HPDE6-E6E7 (cell line): ENCODE results near the gene GPRIN3.
"Not testable (repeated sequence)": the region's sequence is repeated elsewhere in the genome, so short reads cannot be mapped to it uniquely, and the experiment has no call there.

ENCODE experiments used
- DNase-seq: peaks from one replicate; pipeline ENCODE4 v3.0.0; 2011; ENCODE audit warnings: missing footprints; ENCODE audit errors: extremely low spot score

Gene GPRIN3

DNA sequence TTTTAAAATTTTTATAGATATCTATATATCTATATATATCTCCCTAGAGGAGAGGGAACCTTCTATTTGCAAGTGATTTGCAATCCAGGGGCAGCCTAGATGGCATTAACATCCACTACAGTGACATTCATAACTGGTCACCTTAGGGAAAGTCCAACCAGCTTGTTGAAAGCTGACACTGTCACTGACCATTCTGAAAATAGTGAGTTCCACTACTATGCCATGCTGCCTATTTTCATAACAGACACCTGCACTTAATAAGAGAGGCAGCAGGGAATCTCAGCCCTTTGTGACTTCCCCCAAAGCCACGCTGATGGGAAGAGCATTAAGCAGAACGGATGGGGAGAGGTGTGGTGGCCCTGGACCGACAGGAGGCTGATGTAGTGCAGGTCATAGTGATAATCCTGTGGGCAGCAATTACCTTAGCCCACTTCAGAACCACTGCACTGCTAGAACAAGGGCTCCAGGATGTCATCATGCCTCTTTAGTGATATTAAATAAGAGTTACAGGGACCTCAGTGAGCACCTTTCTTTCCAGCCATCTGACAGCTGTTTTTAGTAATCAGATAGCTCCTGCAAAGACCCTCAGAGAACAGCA lies 51.3 kb downstream of the GPRIN3 start:
- no peak for DNase-seq

DNA sequence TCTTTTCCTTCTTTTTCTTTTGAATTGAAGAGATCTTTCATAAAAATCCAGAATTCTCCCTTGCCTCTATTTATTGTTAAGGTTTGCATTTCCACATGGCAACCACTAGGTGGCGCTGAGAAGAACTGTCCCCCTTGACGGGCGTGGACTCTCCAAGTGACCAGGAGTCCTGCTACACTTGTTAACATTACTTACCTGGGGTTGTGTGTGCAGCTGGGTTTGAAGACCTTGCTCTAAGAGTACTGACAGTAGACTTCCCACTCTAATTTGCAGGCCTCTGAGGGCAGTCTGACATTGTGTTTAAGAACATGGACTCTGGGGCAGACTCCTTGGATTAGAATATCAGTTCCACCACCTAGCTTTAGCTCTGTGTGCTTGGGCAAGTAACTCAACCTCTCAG lies 52.8 kb downstream of the GPRIN3 start:
- DNase-seq, result peak; percentile 28

DNA sequence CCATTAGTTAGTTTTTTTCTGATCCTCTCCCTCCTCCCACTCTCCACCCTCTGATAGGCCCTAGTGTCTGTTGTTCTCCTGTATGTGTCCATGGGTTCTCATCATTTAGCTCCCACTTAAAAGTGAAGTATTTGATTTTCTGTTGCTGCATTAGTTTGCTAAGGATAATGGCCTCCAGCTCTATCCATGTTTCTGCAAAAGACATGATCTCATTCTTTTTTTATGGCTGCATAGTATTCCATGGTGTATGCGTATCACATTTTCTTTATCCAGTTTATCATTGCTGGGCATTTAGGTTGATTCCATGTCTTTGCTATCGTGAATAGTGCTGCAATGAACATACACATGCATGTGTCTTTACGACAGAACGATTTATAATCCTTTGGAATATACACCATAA lies 53.3 kb downstream of the GPRIN3 start:
- not testable (repeated sequence) for DNase-seq

DNA sequence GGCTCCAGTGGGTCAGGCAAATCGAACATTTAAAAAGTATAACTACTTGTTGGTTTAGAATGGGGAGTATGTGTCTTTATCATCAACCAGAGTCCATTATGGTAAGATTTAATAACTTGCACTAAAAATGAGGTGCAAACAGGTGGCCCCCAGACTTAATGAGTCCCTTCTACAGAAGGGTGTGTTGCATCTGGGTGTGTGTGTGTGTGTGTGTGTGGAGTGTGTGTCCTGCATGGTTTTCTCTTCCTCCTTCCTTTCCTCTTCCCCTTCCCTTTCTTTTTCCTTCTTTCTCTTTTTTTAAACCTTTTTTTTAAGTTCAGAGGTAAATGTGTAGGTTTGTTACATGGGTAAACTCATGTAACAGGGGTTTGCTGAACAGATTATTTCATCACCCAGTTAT lies 53.7 kb downstream of the GPRIN3 start:
- DNase-seq, result no peak

GRCh38 chr4:89253311-89253710 lies 54.3 kb downstream of the GPRIN3 start:
- no peak for DNase-seq

GRCh38 chr4:89251396-89251795 lies 56.2 kb downstream of the GPRIN3 start:
- no peak for DNase-seq

GRCh38 chr4:89249716-89250361 lies 57.8 kb downstream of the GPRIN3 start:
- no peak for DNase-seq

- no peak for DNase-seq
Measured at GRCh38 chr4:89249313-89249712, 58.3 kb downstream of the GPRIN3 start.

DNA sequence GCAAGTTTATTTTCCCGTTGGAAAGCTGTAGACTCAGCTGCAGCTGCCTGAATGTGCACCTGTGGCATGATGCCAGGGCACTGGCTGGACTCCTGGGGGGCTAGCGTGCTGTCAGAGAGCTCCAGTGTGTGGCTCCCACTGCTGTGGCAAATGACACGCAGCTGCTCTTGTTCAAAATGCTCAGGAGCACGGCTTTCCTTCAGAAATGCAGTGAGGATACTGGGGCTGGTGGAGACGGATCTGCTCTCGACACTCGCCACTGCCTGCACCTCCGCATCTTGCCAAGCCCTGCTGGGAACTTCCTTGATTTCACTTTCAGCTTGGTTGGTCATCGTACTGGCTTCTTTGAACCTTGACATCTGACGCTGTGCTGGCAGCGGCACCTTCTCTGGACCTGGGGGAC lies 58.7 kb downstream of the GPRIN3 start:
- DNase-seq, result no peak

- DNase-seq, result no peak
Measured at GRCh38 chr4:89247951-89248350, 59.6 kb downstream of the GPRIN3 start.

- DNase-seq, result no peak
Measured at GRCh38 chr4:89245459-89245858, 62.1 kb downstream of the GPRIN3 start.

DNA sequence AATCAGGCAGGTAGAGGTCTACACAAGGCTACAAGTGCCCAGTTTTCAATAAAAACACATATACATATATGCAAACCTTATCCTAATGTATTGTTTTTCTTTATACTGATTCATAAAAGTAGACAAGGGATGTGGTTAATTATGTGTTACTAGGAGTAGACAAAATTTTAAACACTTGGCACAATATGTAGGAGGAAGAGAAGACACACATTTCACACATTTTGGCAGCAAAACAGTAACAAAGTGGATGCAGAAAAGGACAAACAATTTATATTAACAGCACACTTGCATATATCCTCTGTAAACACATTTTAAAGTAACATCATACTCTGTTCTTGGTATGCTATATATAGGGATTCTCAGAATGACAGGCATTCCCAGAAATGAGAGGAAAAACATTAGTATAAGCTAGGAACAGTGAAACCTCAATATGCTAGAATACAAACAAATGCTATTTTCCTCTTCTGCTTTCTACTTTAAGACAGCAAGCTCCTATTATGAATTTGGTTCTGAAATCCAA lies 63.8 kb downstream of the GPRIN3 start:
- no peak for DNase-seq

- no peak for DNase-seq
Measured at GRCh38 chr4:89242864-89243732, 64.5 kb downstream of the GPRIN3 start.

DNA sequence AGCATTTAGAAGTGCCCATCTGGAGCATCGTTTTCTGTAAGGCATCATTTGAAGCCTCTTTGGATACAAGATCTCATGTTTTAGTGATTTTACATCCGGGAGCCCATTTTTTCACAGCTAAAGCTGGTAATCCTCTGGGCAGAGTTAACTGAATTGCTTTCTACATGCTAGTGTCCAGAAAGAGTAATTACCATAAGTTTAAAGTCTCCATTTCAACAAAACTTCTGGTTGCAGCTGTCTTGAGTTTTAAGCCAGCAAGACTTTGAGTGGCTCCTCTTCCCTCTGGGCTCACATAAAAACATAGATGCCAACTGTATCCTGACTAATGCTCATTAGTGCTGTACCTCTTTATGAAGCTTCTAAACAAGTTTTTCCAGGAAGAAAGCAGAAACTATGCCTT lies 65.4 kb downstream of the GPRIN3 start:
- DNase-seq, result no peak

DNA sequence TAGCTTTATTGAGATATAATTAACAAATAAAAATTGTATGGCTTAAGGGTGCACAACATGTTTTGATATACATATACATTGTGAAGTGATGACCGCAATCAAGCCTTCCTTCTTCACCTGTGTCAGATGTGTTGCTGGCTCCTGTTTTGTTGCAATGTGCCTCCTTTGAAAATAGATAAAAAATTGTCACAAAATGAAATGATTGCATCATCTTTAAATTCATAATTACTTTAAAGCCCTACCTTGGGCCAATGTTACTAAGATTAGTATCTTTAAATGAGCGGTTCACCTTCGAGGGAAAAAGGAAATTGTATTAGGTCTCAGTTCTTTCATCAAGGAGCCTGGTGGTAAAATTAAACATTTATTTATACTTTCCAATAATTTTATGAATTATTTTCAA lies 77.3 kb downstream of the GPRIN3 start:
- no peak for DNase-seq

DNA sequence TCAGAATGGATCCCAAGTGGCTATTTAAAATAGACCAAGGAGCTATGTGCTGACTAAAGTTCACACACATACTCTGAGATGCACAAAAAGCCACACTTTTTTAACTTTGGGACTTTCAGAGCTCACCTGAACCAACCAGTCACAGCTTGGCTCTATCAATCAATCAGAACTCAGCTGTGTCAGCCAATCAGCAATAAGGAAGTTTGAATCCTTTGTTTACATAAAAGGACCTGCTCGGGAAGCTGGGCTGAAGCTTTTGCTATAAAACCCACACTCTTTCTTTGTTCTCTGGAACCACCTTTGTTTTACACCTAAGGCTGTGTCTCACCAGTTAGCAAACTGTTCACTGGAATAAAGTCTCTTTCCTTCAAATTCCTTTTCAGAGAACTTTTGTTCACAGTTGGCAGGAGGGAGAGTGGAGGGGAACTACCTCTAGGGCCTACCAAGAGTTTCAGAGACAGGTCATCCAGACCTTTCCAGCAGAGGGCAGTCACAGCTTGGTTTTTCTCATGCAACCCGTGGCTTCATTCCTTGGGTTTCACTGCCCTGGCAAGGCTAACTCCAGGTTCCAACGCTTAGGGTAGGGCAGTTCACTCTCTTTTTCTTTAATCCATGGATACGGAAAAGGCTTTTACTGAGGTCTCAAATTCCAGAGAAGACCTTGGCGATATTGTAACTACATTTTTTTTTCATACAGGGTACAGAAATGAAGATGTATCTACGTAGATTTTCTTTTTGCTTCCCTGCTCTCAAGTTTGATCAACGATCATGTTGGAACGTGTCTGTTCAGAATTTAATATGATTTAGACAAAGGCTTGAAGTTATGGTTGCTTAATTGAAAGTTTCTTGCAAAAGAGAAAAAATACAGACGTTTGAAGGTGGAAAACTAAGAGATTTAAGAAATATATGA lies 80.7 kb downstream of the GPRIN3 start:
- DNase-seq, result peak; percentile 80

DNA sequence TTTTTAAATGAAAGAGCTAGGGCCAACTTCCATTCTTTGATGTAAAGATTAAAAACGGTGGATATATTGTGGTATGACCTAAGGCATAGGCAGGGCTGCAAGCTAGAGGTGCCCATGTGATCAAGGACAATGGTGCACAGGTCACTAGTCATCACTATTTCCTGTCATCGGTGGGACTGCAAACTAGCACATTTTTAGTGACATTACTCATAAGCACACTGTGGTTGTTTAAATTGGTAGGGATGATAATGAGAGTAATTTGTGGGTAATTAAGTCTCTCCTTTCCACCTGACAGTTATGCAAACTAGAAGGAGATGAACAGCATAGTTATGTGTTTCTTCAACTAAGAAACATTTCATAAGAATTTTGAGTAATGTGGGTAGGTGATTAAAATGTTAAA lies 85.4 kb downstream of the GPRIN3 start:
- no peak for DNase-seq

DNA sequence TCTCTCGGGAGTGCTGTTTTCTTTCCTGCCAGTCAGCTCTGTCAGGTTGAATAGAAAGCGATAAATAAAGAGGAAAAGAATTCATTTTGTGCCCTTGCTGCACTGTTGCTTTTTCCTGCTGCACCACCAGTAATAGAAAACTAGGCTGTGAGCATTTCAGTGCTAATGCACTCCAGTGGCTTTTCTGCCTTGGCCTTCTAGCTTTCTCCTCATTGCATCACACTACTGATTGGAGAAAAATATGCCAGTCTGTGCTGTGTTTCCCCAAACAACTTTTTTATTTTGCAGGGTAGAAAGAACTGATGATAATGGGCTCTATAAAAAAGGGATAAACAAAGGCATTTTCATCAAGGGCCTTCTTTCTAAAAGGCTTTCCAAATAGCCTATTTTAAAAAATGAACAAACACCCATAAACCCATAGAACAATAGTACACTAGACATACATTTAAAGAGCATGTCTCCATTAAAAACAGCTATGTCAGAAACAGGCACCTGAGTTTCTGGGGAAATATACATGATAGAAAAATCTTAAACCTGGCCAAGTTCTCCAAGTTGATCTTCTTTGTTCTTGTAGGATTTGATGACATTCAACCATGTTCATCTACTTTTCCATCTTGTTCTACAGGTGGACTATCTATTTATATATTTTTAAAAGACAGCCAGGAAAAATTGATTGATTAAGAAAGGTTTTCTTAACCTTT lies 86.3 kb downstream of the GPRIN3 start:
- no peak for DNase-seq

DNA sequence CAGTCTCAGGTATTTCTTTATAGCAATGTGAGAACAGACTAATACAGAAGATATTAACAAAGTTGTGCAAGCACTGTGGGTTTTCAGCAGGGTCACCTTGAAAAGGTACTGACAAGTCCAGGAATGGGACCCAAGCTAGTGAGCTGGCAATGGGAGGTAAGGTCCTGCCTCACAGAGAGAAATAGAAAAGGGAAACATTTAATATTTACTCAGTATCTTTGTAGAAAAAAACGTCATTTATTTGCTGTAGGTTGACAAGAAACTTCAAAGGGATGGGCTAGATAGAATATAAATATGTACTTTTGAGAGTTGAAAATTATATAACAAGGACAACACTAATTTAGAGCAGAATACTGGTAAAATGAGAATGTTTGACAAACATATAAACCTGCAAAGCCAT lies 89.0 kb downstream of the GPRIN3 start:
- no peak for DNase-seq

DNA sequence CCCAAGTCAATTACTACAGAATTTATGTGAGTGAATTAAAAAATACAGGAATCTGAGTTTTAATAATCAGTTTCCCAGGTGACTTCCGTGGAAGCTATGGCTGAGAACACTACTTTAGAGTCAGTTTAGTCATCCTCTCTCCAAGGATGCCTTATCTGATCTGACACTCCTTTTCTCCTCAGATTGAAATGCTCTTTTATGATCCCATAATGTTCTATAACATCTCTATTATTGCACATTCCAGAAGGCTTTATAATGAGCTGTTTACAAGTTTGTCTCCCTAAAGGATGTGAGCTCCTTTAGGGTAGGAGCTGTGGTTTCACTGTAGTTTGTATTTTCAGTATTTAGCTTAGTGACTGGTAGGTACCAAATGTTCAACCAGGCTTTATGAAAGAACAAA lies 90.0 kb downstream of the GPRIN3 start:
- DNase-seq, result no peak

GRCh38 chr4:89216866-89217265 lies 90.7 kb downstream of the GPRIN3 start:
- DNase-seq, result no peak
